OCI-LY3 (cell line): ENCODE data around the gene CCDC38.

Source experiments
- CTCF ChIP-seq: fragments of 200-600, 300-600 bp; sonication (generic); IDR thresholded peaks from 2 replicates; pipeline ENCODE4 v1.5.1; 2014; ENCODE audit warnings: antibody characterized with exemption, low read length, low read depth
- EZH2phosphoT487 ChIP-seq: fragments of 200-600 bp; shearing (Covaris generic); IDR thresholded peaks from 2 replicates; pipeline ENCODE4 v1.6.1; 2018; ENCODE audit warnings: antibody characterized with exemption, mixed run types, low read depth

GRCh38 chr12:95898081-95898480, 44.3 kb downstream of the CCDC38 start:
- TF ChIP-seq CTCF (no peak), EZH2phosphoT487 (no peak)
